HT1080 (cell line): ENCODE measurements around the gene DDIT4. TPM values are rescaled to one million over a fixed set of nuclear protein-coding genes. Genes with fewer than 3 reads are reported as not detected.
"Not testable (repeated sequence)": the region's sequence is repeated elsewhere in the genome, so short reads cannot be mapped to it uniquely, and the experiment has no call there.

ENCODE experiments used
- DNase-seq: peaks from one replicate; pipeline ENCODE4 v3.0.0-alpha.2; 2015; ENCODE audit warnings: low read depth
- polyA plus RNA-seq, 2 experiments: library from polyadenylated mRNA; depleted of rRNA; stranded (reverse); fragments of >200 nt; gene quantifications; 2 replicates each; pipeline ENCODE4 v1.2.3, GENCODE V29; 2015
- total RNA-seq: library from RNA; depleted of rRNA; stranded (reverse); fragments of >200 nt; shearing (Covaris generic); gene quantifications from 2 replicates; pipeline ENCODE4 v1.2.3, GENCODE V29; 2014; rRNA removed

The DDIT4 gene
- 13.0 and 16.1 TPM in 2 replicates for total RNA-seq
- 114 and 121 TPM in 2 replicates for polyA plus RNA-seq (2015; cell fraction: cytosol; rRNA removed)
- 143 and 155 TPM in 2 replicates for polyA plus RNA-seq (2015; cell fraction: nucleus; rRNA removed)

GRCh38 chr10:72273410-72274212 lies at the start of gene DDIT4:
TSS of gene DDIT4 (plus strand) at chr10:72273924. CDS start at chr10:72274217, 293 bp downstream.
- DNase-seq, result peak; percentile 99

- not testable (repeated sequence) for DNase-seq
These were observed 49.5 kb upstream of the DDIT4 start for GRCh38 chr10:72224191-72224590.

- DNase-seq, result no peak
These were observed 47.2 kb upstream of the DDIT4 start for GRCh38 chr10:72226418-72227027.

GRCh38 chr10:72227826-72228225 lies 45.9 kb upstream of the DDIT4 start:
- DNase-seq, result no peak

- DNase-seq, result no peak
These were observed 45.4 kb upstream of the DDIT4 start for GRCh38 chr10:72228318-72228751.

- no peak for DNase-seq
These were observed 44.2 kb upstream of the DDIT4 start for GRCh38 chr10:72229261-72230251.

GRCh38 chr10:72233621-72234020 lies 40.1 kb upstream of the DDIT4 start:
- no peak for DNase-seq

- DNase-seq, result no peak
These were observed 39.1 kb upstream of the DDIT4 start for GRCh38 chr10:72234560-72235095.

- DNase-seq, result no peak
These were observed 38.0 kb upstream of the DDIT4 start for GRCh38 chr10:72235544-72236279.

- no peak for DNase-seq
These were observed 35.1 kb upstream of the DDIT4 start for GRCh38 chr10:72238392-72239175.

- DNase-seq, result no peak
These were observed 34.3 kb upstream of the DDIT4 start for GRCh38 chr10:72239409-72239808.

- no peak for DNase-seq
These were observed 33.4 kb upstream of the DDIT4 start for GRCh38 chr10:72240371-72240770.

GRCh38 chr10:72241691-72242252 lies 32.0 kb upstream of the DDIT4 start:
- DNase-seq, result no peak

- DNase-seq, result peak; percentile 34
These were observed 31.0 kb upstream of the DDIT4 start for GRCh38 chr10:72242675-72243074.

GRCh38 chr10:72243822-72244437 lies 29.8 kb upstream of the DDIT4 start:
- peak; percentile 21 for DNase-seq

- no peak for DNase-seq
These were observed 29.1 kb upstream of the DDIT4 start for GRCh38 chr10:72244573-72245038.

GRCh38 chr10:72245949-72246525 lies 27.7 kb upstream of the DDIT4 start:
- DNase-seq, result no peak

- DNase-seq, result peak; percentile 24
These were observed 25.1 kb upstream of the DDIT4 start for GRCh38 chr10:72248468-72249151.
